K562 (cell line): ENCODE data around the gene PAX5. TPM values are rescaled to one million over a fixed set of nuclear protein-coding genes. Genes with fewer than 3 reads are reported as not detected.

Source experiments
- ATAC-seq: fragments of 200-7000 bp; cut with Tn5 transposase; 3 replicates; pipeline ENCODE4 v1.9.1; 2020; ENCODE audit warnings: moderate library complexity
- BruUV-seq: library from RNA; stranded (reverse); fragments of 400-500 nt; replicated peaks from 2 replicates; lab custom pipeline; 2021; lab: Mats Ljungman, UMichigan
- CTCF ChIA-PET: fragments of 300-600 bp; formaldehyde crosslinking; extraction: SDS; loops from one replicate; lab custom pipeline; 2021; ENCODE audit warnings: low intra/inter-chr PET ratio; lab: Yijun Ruan, JAX
- POLR2A ChIA-PET: fragments of 300-600, 350-650 bp; sonication (Branson Sonifier 250); formaldehyde crosslinking; extraction: SDS; loops from one replicate; lab custom pipeline; 2021; ENCODE audit warnings: antibody characterized with exemption, inconsistent platforms; lab: Yijun Ruan, JAX
- DNase-seq, 4 experiments: peaks; one replicate each; pipeline versions ENCODE4 v3.0.0 to v3.0.0-alpha.2; 2011 to 2018; ENCODE audit warnings: low spot score in 3 of 4, mixed read lengths in 3 of 4; ENCODE audit errors: extremely low read depth in 1 of 4
- FAIRE-seq: peaks from 2 replicates; lab custom pipeline; 2011; peaks lifted over from hg19 to GRCh38; lab: Jason Lieb, UNC
- H2AFZ ChIP-seq: 2 replicates; pipeline ENCODE4 v1.6.0; 2011; ENCODE audit warnings: low read depth, low read length, control low read depth, inconsistent platforms
- H3K27ac ChIP-seq: fragments of 200-600 bp; 3 replicates; pipeline ENCODE4 v1.8.0; 2011; ENCODE audit warnings: low read depth, mild to moderate bottlenecking, control low read depth, inconsistent platforms, low read length, moderate library complexity, mixed read lengths; ENCODE audit errors: extremely low read depth
- H3K27me3 ChIP-seq, 2 experiments: fragments of 300-600 bp in 1 of 2; 2 replicates in 1 of 2; 3 replicates in 1 of 2; pipeline versions ENCODE4 v1.6.0 to v1.8.0; 2011; ENCODE audit warnings: inconsistent platforms in 2 of 2, low read length in 2 of 2, mild to moderate bottlenecking in 1 of 2, mixed read lengths in 1 of 2, moderate library complexity in 1 of 2; ENCODE audit not compliant: control insufficient read depth in 2 of 2, insufficient read depth in 2 of 2
- H3K36me3 ChIP-seq: fragments of 300-600 bp; 3 replicates; pipeline ENCODE4 v1.8.0; 2011; ENCODE audit warnings: mild to moderate bottlenecking, low read length, inconsistent platforms; ENCODE audit not compliant: control insufficient read depth, insufficient read depth
- H3K4me1 ChIP-seq, 2 experiments: fragments of 200-600 bp in 1 of 2; replicated peaks in 1 of 2; 2 replicates in 1 of 2; 3 replicates in 1 of 2; pipeline versions ENCODE4 v1.5.1 to v1.8.0; 2011; ENCODE audit warnings: inconsistent platforms in 2 of 2, low read length in 2 of 2, mild to moderate bottlenecking in 1 of 2, mixed read lengths in 1 of 2, moderate library complexity in 1 of 2; ENCODE audit not compliant: control insufficient read depth in 2 of 2, insufficient read depth in 2 of 2
- H3K4me2 ChIP-seq: 2 replicates; pipeline ENCODE4 v1.6.1; 2011; ENCODE audit warnings: low read length, control low read depth, inconsistent platforms, mixed read lengths; ENCODE audit not compliant: insufficient read depth
- H3K4me3 ChIP-seq: fragments of 200-600 bp; sonication (generic), shearing (Covaris generic); 2 replicates; pipeline ENCODE4 v1.5.1; 2016; ENCODE audit warnings: control low read depth, inconsistent platforms
- H3K79me2 ChIP-seq: fragments of 200-600 bp; 3 replicates; pipeline ENCODE4 v1.8.0; 2011; ENCODE audit warnings: low read length, inconsistent platforms; ENCODE audit not compliant: control insufficient read depth, insufficient read depth
- H3K9ac ChIP-seq, 2 experiments: 2 replicates each; pipeline versions ENCODE4 v1.6.0 to v1.6.1; 2011; ENCODE audit warnings: low read depth in 2 of 2, low read length in 2 of 2, control low read depth in 1 of 2, inconsistent platforms in 1 of 2, mild to moderate bottlenecking in 1 of 2, mixed read lengths in 1 of 2; ENCODE audit not compliant: insufficient read depth in 1 of 2
- H3K9me1 ChIP-seq: one replicate; pipeline ENCODE4 v1.6.0; 2011; ENCODE audit warnings: inconsistent platforms, mild to moderate bottlenecking, low read length, moderate library complexity; ENCODE audit not compliant: control insufficient read depth, insufficient read depth
- H3K9me3 ChIP-seq: replicated peaks from 2 replicates; pipeline ENCODE4 v1.5.1; 2011; ENCODE audit warnings: low read depth, low read length, inconsistent platforms; ENCODE audit not compliant: control insufficient read depth, insufficient read depth
- H4K20me1 ChIP-seq: replicated peaks from 2 replicates; pipeline ENCODE4 v1.6.1; 2011; ENCODE audit warnings: low read length, inconsistent platforms, mixed read lengths; ENCODE audit not compliant: control insufficient read depth, insufficient read depth
- HCFC1 ChIP-seq: IDR thresholded peaks from 2 replicates; pipeline ENCODE4 v1.6.1; 2012; ENCODE audit warnings: low read depth, low read length, improper control_type of control experiment
- MAFG ChIP-seq: fragments of 450-650 bp; conservative IDR thresholded peaks from 2 replicates; pipeline ENCODE4 v1.6.1; 2016; ENCODE audit warnings: missing genetic modification characterization, missing compliant biosample characterization
- NFRKB ChIP-seq: fragments of 450-650 bp; IDR thresholded peaks from 2 replicates; pipeline ENCODE4 v1.6.1; 2016; ENCODE audit warnings: low read depth
- PHF20 ChIP-seq: fragments of 450-650 bp; IDR thresholded peaks from 2 replicates; pipeline ENCODE4 v1.6.1; 2018; ENCODE audit not compliant: partially characterized antibody
- PKNOX1 ChIP-seq: fragments of 450-650 bp; IDR thresholded peaks from 2 replicates; pipeline ENCODE4 v1.6.1; 2016
- PURB ChIP-seq: sonication (generic); formaldehyde crosslinking; IDR thresholded peaks from 2 replicates; pipeline ENCODE4 v1.9.0; 2021; ENCODE audit warnings: low read depth, mild to moderate bottlenecking, missing genetic modification reagents
- SFPQ ChIP-seq: fragments of 200-400 bp; formaldehyde crosslinking; IDR thresholded peaks from 2 replicates; pipeline ENCODE4 v1.6.1; 2017; ENCODE audit warnings: mild to moderate bottlenecking, low read depth, low read length, moderate library complexity
- SRF ChIP-seq, 2 experiments: fragments of 250-450, 450-650 bp in 1 of 2; sonication (Bioruptor Pico) in 1 of 2; sonication (generic) in 1 of 2; formaldehyde crosslinking; IDR thresholded peaks; 2 replicates each; pipeline versions ENCODE4 v1.5.0 to v1.5.1; 2020 to 2022; ENCODE audit warnings: mild to moderate bottlenecking in 1 of 2, missing genetic modification reagents in 1 of 2
- ZBTB12 ChIP-seq: fragments of 250-450 bp; sonication (Bioruptor Pico); IDR thresholded peaks from 2 replicates; pipeline ENCODE4 v1.4.0; 2020
- ZFP91 ChIP-seq: sonication (generic); formaldehyde crosslinking; IDR thresholded peaks from 2 replicates; pipeline ENCODE4 v1.8.0; 2022; ENCODE audit warnings: mild to moderate bottlenecking, missing genetic modification reagents
- ZHX1 ChIP-seq: fragments of 150-350 bp; conservative IDR thresholded peaks from 2 replicates; pipeline ENCODE4 v1.6.1; 2014; ENCODE audit warnings: low read length
- ZNF280B ChIP-seq: fragments of 250-450 bp; sonication (Bioruptor Pico); IDR thresholded peaks from 2 replicates; pipeline ENCODE4 v1.5.1; 2021; ENCODE audit warnings: mild to moderate bottlenecking
- WGBS: fragments of 100-300 bp; shearing (Covaris generic); methylation state at CpG from one replicate; pipeline ENCODE4 v1.1.6; 2016; ENCODE audit warnings: low coverage, mixed read lengths; ENCODE audit not compliant: insufficient coverage; ENCODE audit errors: missing lambda C conversion rate; 5-methylcytosine and 5-hydroxymethylcytosine counted together
- in situ Hi-C: fragments of 300-500 bp; cut with MboI; formaldehyde crosslinking; loops from 4 replicates; pipeline ENCODE4 v1.15.0; 2018; ENCODE audit warnings: inconsistent platforms, mixed read lengths
- intact Hi-C: fragments of 100-400 bp; cut with micrococcal nuclease; formaldehyde crosslinking; loops from 2 replicates; pipeline ENCODE4 v1.14.2; 2022
- polyA plus RNA-seq, 8 experiments: library from polyadenylated mRNA; depleted of rRNA in 4 of 8; stranded (reverse) in 5 of 8; unstranded in 3 of 8; fragments of >200 nt; fragmentation: Nextera tagmentation in 2 of 8; fragmentation: Illumina TruSeq in 1 of 8; extraction: Ambion mirVana in 2 of 8; extraction: Trizol in 1 of 8; gene quantifications; 2 replicates each; pipeline versions ENCODE4 v1.2.1 to v1.2.3, GENCODE V29; 2011 to 2014; ENCODE audit warnings: inconsistent platforms in 1 of 8, missing spikeins in 1 of 8
- total RNA-seq, 7 experiments: library from RNA; depleted of rRNA in 6 of 7; stranded (reverse); fragments of >200 nt in 6 of 7; fragmentation: Illumina TruSeq in 2 of 7; extraction: Trizol in 2 of 7; gene quantifications; 2 replicates each; pipeline versions ENCODE4 v1.2.1 to v1.2.3, GENCODE V29; 2011 to 2021; ENCODE audit warnings: low replicate concordance in 1 of 7

Gene PAX5
- total and polyA plus RNA-seq, 9 of the 15 experiments (the other 6 are each of a cell fraction or from before 2014, with no cell fraction given) = 0.03 to 0.09 TPM; not detected in 7

GRCh38 chr9:36889844-36890243 lies 144.2 kb downstream of the PAX5 start:
- in situ Hi-C loops = no loop called here
- Histone ChIP-seq H3K9me3 (no peaks in the 10 kb centered on the region), H3K4me2 (no peak overlapping the region), H3K9ac (no peak overlapping the region), H3K27me3 (peaks cover 7 to 40% of the 10 kb centered on the region in 2 experiments; a peak in 4 of 5 replicates), H3K4me3 (no peak overlapping the region), H4K20me1 (no peaks in the 10 kb centered on the region; the same call in 1 of the 2 replicates), H2AFZ (no peak overlapping the region), H3K36me3 (no peaks in the 10 kb centered on the region), H3K79me2 (no peaks in the 10 kb centered on the region), H3K4me1 (no peaks in the 10 kb centered on the region), H3K9me1 (no peaks in the 10 kb centered on the region), H3K27ac (no peak overlapping the region)
- POLR2A ChIA-PET = no interaction called here
- DNase-seq (no peak), FAIRE-seq (no peak), ATAC-seq (no peak)
- WGBS = 0% methylated on average over 5 of the region's 6 CpGs
- no TSS peak for BruUV-seq
- intact Hi-C loops = no loop called here
- CTCF ChIA-PET = no interaction called here
- TF ChIP-seq ZBTB12 (CRISPR knock-in tag) = no peak
- TF ChIP-seq ZFP91 (CRISPR knock-in tag) = no peak
- TF ChIP-seq NFRKB = no peak
- TF ChIP-seq PKNOX1 = no peak
- TF ChIP-seq SRF (CRISPR knock-in tag; IDR thresholded peaks at IDR 0.05) = no peak
- no peak for TF ChIP-seq HCFC1
- TF ChIP-seq SFPQ = no peak
- no peak for TF ChIP-seq PHF20
- no peak for TF ChIP-seq ZNF280B
- no peak for TF ChIP-seq MAFG (tag)
- TF ChIP-seq PURB (CRISPR knock-in tag) = no peak
- TF ChIP-seq ZHX1 = no peak
